ENCODE results near the gene PIK3R5. TPM values are rescaled to one million over a fixed set of nuclear protein-coding genes. Genes with fewer than 3 reads are reported as not detected.
"Not testable (repeated sequence)": the region's sequence is repeated elsewhere in the genome, so short reads cannot be mapped to it uniquely, and the experiment has no call there.

PIK3R5 gene
- polyA plus RNA-seq, 2 of the 4 experiments (the other 2 are of a cell fraction): 0.01 TPM; not detected in 1

GRCh38 chr17:8994319-8994718 lies 28.8 kb upstream of the PIK3R5 start (continued):
- TF ChIP-seq FOSL2 (IDR thresholded peaks at IDR 0.05) (no peak), FOSL2 (CRISPR knock-in tag; IDR thresholded peaks at IDR 0.05) (no peak), KDM1A (IDR thresholded peaks at IDR 0.05; ENCODE audit: low read depth) (no peak), JUNB (IDR thresholded peaks at IDR 0.05) (no peak), RFX5 (IDR thresholded peaks at IDR 0.05) (no peak), SMC3 (IDR thresholded peaks at IDR 0.05) (peak; percentile 58), HOXB13 (CRISPR knock-in tag; IDR thresholded peaks at IDR 0.05; ENCODE audit: low read depth) (no peak), MYC (IDR thresholded peaks at IDR 0.05; ENCODE audit: borderline replicate concordance, low read length) (no peak), ESRRA (IDR thresholded peaks at IDR 0.05; ENCODE audit: borderline replicate concordance, low read length) (no peak), MAFK (IDR thresholded peaks at IDR 0.05; ENCODE audit: partially characterized antibody) (no peak), RAD21 (conservative IDR thresholded peaks at IDR 0.05 in 1 of 2, IDR thresholded peaks at IDR 0.05 in 1 of 2) (peak; percentile 57 to 65), CEBPB (IDR thresholded peaks at IDR 0.05) (0 out of 4 replicates have a peak, but pooled peaks of 1 of the 2 experiments have one; percentile 29), FOSB (CRISPR knock-in tag; IDR thresholded peaks at IDR 0.05) (no peak)
- TF ChIP-seq, protein P1, sequence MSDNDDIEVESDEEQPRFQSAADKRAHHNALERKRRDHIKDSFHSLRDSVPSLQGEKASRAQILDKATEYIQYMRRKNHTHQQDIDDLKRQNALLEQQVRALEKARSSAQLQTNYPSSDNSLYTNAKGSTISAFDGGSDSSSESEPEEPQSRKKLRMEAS (IDR thresholded peaks at IDR 0.05): no peak

GRCh38 chr17:8991514-8992285 lies 26.2 kb upstream of the PIK3R5 start:
- Histone ChIP-seq H3K4me2 (no peak overlapping the region), H3K4me1 (no peaks in the 10 kb centered on the region), H3K9me3 (no peaks in the 10 kb centered on the region), H3K4me3 (no peak overlapping the region), H3K27ac (no peak overlapping the region)
- ATAC-seq: peak; percentile 60 to 90
- WGBS (ENCODE audit: missing lambda C conversion rate): 49% methylated on average over 8 of the region's 10 CpGs
- peak; percentile 54 to 72 for TF ChIP-seq RAD21 (conservative IDR thresholded peaks at IDR 0.05 in 1 of 2, IDR thresholded peaks at IDR 0.05 in 1 of 2)
- TF ChIP-seq, protein P2, sequence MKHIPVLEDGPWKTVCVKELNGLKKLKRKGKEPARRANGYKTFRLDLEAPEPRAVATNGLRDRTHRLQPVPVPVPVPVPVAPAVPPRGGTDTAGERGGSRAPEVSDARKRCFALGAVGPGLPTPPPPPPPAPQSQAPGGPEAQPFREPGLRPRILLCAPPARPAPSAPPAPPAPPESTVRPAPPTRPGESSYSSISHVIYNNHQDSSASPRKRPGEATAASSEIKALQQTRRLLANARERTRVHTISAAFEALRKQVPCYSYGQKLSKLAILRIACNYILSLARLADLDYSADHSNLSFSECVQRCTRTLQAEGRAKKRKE (CRISPR knock-in tag; IDR thresholded peaks at IDR 0.05; ENCODE audit: low read depth): no peak
- TF ChIP-seq CTCF (IDR thresholded peaks at IDR 0.05): peak; percentile 64
- peak; percentile 44; the same call in 2 of the 3 replicates for TF ChIP-seq SMC3 (IDR thresholded peaks at IDR 0.05)
- peak; percentile 62 to 76 for DNase-seq (ENCODE audit: low read depth in 1 of 2, low spot score in 1 of 2)
- FAIRE-seq: peak; percentile 94
- CTCF ChIA-PET: interaction anchor here (0.5 to 1.6 kb wide), 8 partner anchors 20 to 1013 kb away, joined by 3 to 4 read pairs (median 3); no protein-coding TSS in a partner anchor
- POLR2A ChIA-PET: no interaction called here

- DNase-seq (ENCODE audit: low read depth in 1 of 2, low spot score in 1 of 2); H3K4me2 ChIP-seq; H3K9me3 ChIP-seq; H3K27ac ChIP-seq; H3K4me3 ChIP-seq; POLR2A ChIA-PET; FAIRE-seq; H3K4me1 ChIP-seq; ATAC-seq: not testable (repeated sequence)
- CTCF ChIA-PET: interaction anchor here (0.7 to 1.3 kb wide), 3 partner anchors 10 to 567 kb away, joined by 3 read pairs; no protein-coding TSS in a partner anchor
- 41% methylated on average over 2 of the region's 2 CpGs for WGBS (ENCODE audit: missing lambda C conversion rate)
Measured at GRCh38 chr17:8988263-8988935, 22.9 kb upstream of the PIK3R5 start.

All from A549 (cell line).